Activated T-cell treated with anti-CD3 and anti-CD28 coated beads, Interleukin-2, amount 50 U/mL, for 1 hour (primary cell): ENCODE measurements around the gene KCTD12.

Source experiments
- DNase-seq: peaks from one replicate; pipeline ENCODE4 v3.0.0-alpha.2; 2020

The KCTD12 gene

GRCh38 chr13:76853481-76853880 lies 32.7 kb downstream of the KCTD12 start:
- no peak for DNase-seq

- no peak for DNase-seq
Measured at GRCh38 chr13:76852986-76853385, 33.2 kb downstream of the KCTD12 start.

- no peak for DNase-seq
Measured at GRCh38 chr13:76851961-76852360, 34.2 kb downstream of the KCTD12 start.

- DNase-seq: no peak
Measured at GRCh38 chr13:76849493-76849892, 36.7 kb downstream of the KCTD12 start.

- no peak for DNase-seq
Measured at GRCh38 chr13:76848596-76848995, 37.6 kb downstream of the KCTD12 start.

GRCh38 chr13:76846363-76846762 lies 39.8 kb downstream of the KCTD12 start:
- no peak for DNase-seq

- DNase-seq: no peak
Measured at GRCh38 chr13:76845865-76846264, 40.3 kb downstream of the KCTD12 start.

GRCh38 chr13:76845367-76845766 lies 40.8 kb downstream of the KCTD12 start:
- DNase-seq: no peak

- DNase-seq: no peak
Measured at GRCh38 chr13:76837801-76838200, 48.4 kb downstream of the KCTD12 start.

GRCh38 chr13:76836311-76836710 lies 49.9 kb downstream of the KCTD12 start:
- no peak for DNase-seq

GRCh38 chr13:76833441-76833954 lies 52.7 kb downstream of the KCTD12 start:
- no peak for DNase-seq

GRCh38 chr13:76832258-76832988 lies 53.8 kb downstream of the KCTD12 start:
- no peak for DNase-seq

- no peak for DNase-seq
Measured at GRCh38 chr13:76830805-76831204, 55.4 kb downstream of the KCTD12 start.
